T-helper 2 cell treated with Interferon-gamma antibody and Interleukin-4, amounts not matched to agents 5 μg/mL and 100 μg/mL, for 36 hours (primary cell): Measurements from ENCODE around the gene SLC1A4.
"Not testable (repeated sequence)": the region's sequence is repeated elsewhere in the genome, so short reads cannot be mapped to it uniquely, and the experiment has no call there.

Experiments
- DNase-seq: peaks from one replicate; pipeline ENCODE4 v3.0.0; 2021; ENCODE audit warnings: low spot score
- H3K27ac Mint-ChIP-seq: one replicate; pipeline ENCODE4 v1.8.0; 2021; ENCODE audit warnings: mild to moderate bottlenecking, mixed read lengths
- H3K27me3 Mint-ChIP-seq: one replicate; pipeline ENCODE4 v1.8.0; 2021; ENCODE audit warnings: low read depth, mixed read lengths
- H3K36me3 Mint-ChIP-seq: one replicate; pipeline ENCODE4 v1.8.0; 2021; ENCODE audit warnings: low read depth, mixed read lengths
- H3K4me1 Mint-ChIP-seq: one replicate; pipeline ENCODE4 v1.8.0; 2021; ENCODE audit warnings: low read depth, mixed read lengths
- H3K4me3 Mint-ChIP-seq: one replicate; pipeline ENCODE4 v1.8.0; 2022; ENCODE audit warnings: mild to moderate bottlenecking, moderate library complexity, mixed read lengths
- H3K9me3 Mint-ChIP-seq: one replicate; pipeline ENCODE4 v1.8.0; 2021; ENCODE audit warnings: mixed read lengths

Gene SLC1A4

DNA sequence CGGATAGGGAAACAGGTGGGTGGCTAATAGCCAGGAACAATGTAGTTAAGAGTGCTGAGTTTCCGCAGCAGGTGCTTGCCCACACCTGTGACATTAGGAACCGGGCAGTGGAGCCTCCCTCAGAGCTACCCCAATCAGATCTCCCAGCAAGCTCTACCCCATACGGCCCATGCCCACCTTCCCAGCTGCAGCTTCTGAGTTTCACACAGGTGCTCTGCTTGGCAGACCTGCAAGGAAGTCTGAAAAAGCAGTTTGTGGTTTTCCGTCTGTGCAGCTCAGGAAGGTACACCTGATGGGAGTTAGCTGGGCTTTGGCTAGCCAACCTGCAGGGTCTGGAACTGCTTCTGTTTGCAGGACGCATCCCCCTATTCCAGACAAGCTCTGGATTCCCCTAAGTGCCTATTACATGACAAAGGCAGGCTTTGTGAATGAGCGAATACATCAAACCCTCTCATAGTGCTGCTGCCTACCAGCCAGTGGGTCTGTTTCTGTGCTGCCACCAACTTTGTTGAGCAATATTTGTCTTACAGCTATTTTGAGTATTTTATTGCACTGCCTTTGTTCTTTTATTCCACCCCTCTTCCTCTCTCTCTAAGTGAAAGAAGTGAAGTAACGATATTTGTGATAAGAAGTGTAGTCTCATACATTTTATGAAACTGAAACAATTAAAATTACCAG lies 42.3 kb downstream of the SLC1A4 start:
- peak overlapping the region; percentile 43 for H3K4me3 Mint-ChIP-seq
- no peaks in the 10 kb centered on the region for H3K27me3 Mint-ChIP-seq
- peak overlapping the region; percentile 59 for H3K27ac Mint-ChIP-seq
- DNase-seq = no peak
- no peaks in the 10 kb centered on the region for H3K9me3 Mint-ChIP-seq
- peaks cover 22% of the 10 kb centered on the region for H3K4me1 Mint-ChIP-seq
- H3K36me3 Mint-ChIP-seq = no peaks in the 10 kb centered on the region

DNA sequence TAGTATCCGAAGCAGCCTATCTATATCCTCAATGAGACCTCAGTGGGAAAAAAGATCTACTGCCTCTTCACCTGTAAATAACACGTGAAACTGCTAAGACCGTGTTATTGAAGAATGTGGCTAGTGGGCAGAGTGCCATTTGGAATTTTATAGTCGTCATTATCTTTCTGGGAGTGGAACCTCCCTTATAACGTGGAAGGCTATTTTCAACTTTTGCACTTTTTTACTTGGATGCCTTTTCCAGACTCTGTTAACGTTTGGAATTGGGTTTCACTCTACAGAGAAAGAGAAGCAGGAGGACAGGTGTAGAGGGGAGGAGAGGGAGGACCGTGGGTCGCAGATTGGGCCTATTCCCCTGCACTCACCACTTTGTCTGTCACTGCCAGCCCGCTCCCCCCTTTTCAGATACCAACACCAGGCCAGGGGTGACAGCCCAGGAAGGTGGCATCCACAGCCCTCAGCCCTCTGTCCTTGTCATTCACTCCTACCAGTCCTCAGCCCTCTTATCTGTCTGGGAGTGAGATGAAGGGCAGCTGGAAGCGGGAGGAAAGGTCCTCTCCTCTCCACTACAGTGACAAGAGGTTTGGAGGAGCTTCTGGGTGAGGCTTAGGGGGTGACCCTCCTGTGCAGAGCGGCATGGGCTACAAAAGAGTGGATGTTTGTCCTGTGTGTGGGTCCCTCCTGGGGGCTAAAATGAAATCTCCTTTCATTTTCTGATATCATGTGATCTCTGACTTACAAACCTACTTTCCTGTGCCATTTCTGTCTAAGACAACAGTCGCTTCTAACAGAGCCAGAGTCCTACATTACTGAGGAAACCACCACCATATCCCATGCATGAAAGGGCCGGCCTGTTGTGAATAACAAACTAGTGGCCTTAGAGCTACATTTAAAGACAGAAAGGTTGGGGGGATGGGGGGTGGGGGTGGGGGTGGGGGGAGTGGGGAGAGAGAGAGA lies 43.1 kb downstream of the SLC1A4 start:
- DNase-seq = no peak
- H3K27ac Mint-ChIP-seq = peak overlapping the region; percentile 59
- peak overlapping the region; percentile 43 for H3K4me3 Mint-ChIP-seq
- H3K4me1 Mint-ChIP-seq = peaks cover 22% of the 10 kb centered on the region
- H3K27me3 Mint-ChIP-seq = no peaks in the 10 kb centered on the region
- no peaks in the 10 kb centered on the region for H3K9me3 Mint-ChIP-seq
- no peaks in the 10 kb centered on the region for H3K36me3 Mint-ChIP-seq

DNA sequence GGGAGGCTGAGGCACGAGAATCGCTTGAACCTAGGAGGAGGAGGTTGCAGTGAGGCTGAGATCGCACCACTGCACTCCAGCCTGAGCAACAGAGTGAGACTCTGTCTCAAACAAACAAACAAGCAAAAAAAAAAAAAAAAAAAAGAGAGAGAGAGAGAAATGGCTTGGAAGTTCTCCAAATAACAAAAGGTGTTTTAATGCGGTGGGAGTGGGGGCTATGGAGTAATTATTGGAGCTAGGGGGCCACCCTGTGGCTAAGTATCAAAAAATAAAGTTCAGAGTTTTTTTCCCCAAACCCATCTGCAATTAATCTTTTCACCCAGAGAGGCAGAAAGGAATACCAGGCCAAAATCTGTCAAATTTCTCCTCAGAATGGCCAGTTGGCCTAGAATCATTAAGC lies 44.0 kb downstream of the SLC1A4 start:
- Mint-ChIP-seq H3K4me3 (no peak overlapping the region), H3K27me3 (no peaks in the 10 kb centered on the region), H3K4me1 (peaks cover 22% of the 10 kb centered on the region), H3K27ac (no peak overlapping the region), H3K36me3 (no peaks in the 10 kb centered on the region), H3K9me3 (no peaks in the 10 kb centered on the region)
- no peak for DNase-seq

DNA sequence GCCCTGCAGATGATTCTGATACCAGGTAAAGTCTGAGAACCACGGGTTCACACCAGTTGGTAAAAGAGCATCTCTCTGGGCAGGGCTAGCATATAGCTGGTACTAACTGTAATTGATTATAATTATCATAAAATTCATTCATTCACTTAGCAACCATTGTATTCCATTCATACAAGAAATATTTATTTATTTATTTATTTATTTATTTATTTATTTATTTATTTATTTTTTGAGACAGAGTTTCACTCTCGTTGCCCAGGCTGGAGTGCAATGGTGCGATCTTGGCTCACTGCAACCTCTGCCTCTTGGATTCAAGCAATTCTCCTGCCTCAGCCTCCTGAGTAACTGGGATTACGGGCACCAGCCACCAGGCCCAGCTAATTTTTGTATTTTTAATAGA lies 44.5 kb downstream of the SLC1A4 start:
- H3K27me3 Mint-ChIP-seq, H3K27ac Mint-ChIP-seq, H3K36me3 Mint-ChIP-seq, H3K4me3 Mint-ChIP-seq, H3K9me3 Mint-ChIP-seq, DNase-seq: not testable (repeated sequence)
- peaks cover 22% of the 10 kb centered on the region for H3K4me1 Mint-ChIP-seq

DNA sequence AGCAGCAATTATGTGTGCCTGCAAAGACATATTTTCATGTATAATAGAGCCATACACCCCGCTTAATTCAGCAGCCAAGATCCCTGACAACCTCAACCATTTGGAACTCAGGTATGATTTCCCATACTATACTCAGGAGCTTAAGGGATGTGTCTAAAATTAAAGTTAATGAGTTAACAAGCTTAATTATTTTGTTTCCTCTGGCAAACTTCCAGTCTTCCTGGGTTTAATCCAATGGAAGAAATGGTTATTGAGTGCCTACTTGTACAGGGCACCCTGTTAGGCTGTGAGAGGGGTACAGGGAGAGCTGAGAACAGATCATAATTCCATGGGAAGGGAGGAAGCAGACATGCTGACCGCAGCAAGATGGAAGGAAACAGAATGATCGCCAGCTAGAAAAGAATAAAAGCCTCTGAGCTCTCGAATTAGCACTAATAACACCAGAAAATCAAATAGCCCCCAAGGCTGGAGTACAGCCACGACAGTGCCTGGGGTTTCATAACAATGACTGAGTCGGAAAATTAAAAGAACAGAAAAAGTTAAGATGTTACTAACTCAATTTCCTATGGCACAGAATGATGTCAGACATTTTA lies 46.2 kb downstream of the SLC1A4 start:
- Mint-ChIP-seq H3K4me1 (peaks cover 30% of the 10 kb centered on the region), H3K27ac (no peak overlapping the region), H3K27me3 (no peaks in the 10 kb centered on the region)

DNA sequence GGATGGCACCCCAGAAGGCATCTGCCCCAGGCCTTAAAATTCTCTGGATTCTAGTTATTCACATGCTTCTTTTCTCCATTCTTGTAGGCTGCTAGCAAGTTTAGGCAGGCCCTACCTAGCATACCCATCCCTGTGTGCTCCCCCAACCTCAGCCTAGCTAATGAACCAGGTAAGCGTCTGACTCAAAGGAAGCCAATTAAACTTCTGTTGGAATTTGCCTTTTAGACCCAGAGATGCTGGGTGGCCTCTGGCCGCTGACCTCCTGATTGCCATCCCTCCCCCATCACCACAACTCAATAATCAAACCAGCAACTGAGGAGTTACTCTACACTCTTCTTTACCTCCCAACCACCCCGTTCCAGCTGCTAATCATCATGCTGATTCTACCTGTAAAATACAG lies 48.0 kb downstream of the SLC1A4 start:
- H3K4me3 Mint-ChIP-seq = no peak overlapping the region
- no peaks in the 10 kb centered on the region for H3K9me3 Mint-ChIP-seq
- DNase-seq = no peak
- no peak overlapping the region for H3K27ac Mint-ChIP-seq
- peaks cover 2% of the 10 kb centered on the region for H3K36me3 Mint-ChIP-seq
- no peaks in the 10 kb centered on the region for H3K27me3 Mint-ChIP-seq
- peaks cover 16% of the 10 kb centered on the region for H3K4me1 Mint-ChIP-seq

More for the DNA sequence above, 46.2 kb downstream of the SLC1A4 start:
- no peak for DNase-seq
- no peaks in the 10 kb centered on the region for H3K36me3 Mint-ChIP-seq
- no peaks in the 10 kb centered on the region for H3K9me3 Mint-ChIP-seq
- no peak overlapping the region for H3K4me3 Mint-ChIP-seq

DNA sequence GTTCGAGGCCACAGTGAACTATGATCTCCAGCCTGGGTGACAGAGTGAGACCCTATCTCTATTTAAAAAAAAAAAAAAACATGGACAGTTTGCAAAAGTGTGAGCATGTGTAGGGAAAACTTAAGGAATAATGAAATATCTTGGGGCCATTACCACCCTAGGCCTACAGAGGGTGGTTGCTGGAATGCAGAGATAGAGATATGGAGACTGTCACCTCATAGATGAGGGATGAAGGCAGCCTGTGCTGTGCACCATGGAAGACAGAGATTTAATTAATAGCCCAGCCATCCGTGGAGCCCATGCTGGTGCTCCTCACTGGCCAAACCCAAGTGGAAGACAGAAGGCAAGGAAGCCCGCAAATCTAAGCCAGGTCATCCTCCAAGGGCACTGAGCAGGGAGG lies 50.4 kb downstream of the SLC1A4 start:
- peaks cover 19% of the 10 kb centered on the region for H3K4me1 Mint-ChIP-seq
- no peaks in the 10 kb centered on the region for H3K27me3 Mint-ChIP-seq

DNA sequence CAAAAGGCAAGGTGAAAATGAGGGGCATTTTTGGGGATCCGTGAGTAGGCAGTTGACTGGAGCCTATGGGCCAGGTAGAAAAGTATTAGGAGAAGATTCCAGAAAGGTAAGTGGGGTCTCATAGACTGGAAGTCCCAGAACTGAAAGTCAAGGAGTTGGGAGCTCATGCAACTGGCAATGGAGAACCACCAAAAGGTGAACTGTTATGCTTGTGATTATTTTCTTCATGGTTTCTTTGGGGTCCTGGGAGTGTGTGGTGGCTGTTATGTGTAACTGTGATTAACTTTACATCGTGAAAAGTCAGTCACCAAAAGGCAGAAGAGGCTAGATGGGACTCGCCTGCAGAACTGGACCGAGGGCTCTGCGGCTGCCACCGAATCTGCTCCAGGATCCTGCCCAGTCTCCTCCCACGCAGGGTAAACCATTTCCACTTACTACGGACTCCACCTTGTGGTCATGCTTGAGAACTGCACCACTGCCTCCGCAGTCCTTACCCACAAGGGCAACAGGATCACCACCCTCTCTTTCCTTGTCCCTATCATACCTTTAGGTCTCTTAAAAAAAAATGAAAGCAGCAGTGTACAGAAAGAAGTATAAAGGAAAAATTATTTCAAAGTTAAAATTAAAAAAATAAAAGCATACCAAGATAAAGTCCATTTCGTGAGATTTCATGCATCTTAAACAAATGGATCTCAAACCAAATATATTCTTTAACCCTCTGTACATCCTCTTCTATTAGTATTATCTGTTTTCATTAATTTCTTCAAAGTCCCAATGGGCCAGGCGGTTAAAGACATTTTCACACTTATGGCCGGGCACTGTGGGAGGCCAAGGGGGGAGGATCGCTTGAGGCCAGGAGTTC lies 51.4 kb downstream of the SLC1A4 start:
- H3K27ac Mint-ChIP-seq = no peak overlapping the region
- peaks cover 18% of the 10 kb centered on the region for H3K36me3 Mint-ChIP-seq
- peaks cover 16% of the 10 kb centered on the region for H3K9me3 Mint-ChIP-seq
- peak; percentile 69 for DNase-seq
- H3K4me1 Mint-ChIP-seq = peaks cover 22% of the 10 kb centered on the region
- H3K27me3 Mint-ChIP-seq = no peaks in the 10 kb centered on the region
- H3K4me3 Mint-ChIP-seq = peak overlapping the region; percentile 62

More for the DNA sequence above, 50.4 kb downstream of the SLC1A4 start:
- Mint-ChIP-seq H3K4me3 (no peak overlapping the region), H3K9me3 (peaks cover 10% of the 10 kb centered on the region), H3K27ac (no peak overlapping the region), H3K36me3 (peaks cover 11% of the 10 kb centered on the region)
- no peak for DNase-seq

DNA sequence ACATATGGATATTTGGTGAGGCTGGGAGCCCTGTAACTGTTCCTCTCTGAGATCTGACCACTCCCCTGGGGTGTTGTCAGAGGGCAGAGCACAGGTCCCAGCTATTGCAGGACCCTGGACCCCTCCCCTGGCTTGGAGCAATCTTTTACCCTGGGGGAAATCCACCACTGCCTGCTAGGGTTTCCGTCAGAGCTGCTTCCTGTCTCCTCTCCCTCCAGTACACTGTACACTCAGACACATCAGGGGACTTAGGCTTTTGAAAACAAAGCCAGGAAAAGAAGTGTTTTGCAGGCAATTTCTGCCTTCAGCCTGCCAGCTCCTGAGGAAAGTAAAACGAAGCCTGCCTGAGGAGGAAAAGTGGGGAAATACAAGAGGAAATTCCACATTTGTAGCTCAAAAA lies 53.8 kb downstream of the SLC1A4 start:
- Mint-ChIP-seq H3K4me1 (peaks cover 22% of the 10 kb centered on the region), H3K27me3 (no peaks in the 10 kb centered on the region), H3K36me3 (peaks cover 24% of the 10 kb centered on the region), H3K9me3 (peaks cover 16% of the 10 kb centered on the region), H3K4me3 (no peak overlapping the region), H3K27ac (no peak overlapping the region)
- DNase-seq = no peak

DNA sequence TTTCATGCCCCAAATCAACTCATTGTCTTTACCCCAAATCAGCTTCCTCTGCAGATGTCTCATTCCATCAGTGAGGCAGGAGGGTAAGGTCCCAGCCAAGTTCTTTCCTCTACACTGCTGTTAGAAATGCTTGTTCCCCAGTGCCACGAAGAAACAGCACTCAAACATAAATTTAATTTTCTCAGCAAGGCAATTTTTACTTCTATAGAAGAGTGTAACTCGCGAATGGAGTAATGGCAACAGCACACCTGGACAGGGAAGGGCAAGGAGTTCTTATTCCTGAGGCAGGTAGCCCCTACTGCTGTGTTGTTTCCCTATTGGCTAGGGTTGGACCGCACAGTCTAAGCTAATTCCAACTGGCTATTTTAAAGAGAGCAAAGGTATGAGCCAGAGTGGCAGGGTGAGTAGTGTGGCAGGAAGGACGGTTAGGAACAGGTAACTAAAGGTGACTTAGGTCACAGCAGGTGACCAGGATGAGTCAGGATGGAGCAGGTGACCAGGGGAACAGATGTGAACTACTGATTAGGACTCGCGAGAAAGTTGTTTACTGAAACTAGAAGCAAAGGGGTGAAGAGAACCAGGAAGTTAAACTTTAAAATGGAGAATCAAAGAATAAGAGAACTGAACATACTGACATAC lies 55.0 kb downstream of the SLC1A4 start:
- Mint-ChIP-seq H3K27ac (peak overlapping the region; percentile 40), H3K27me3 (no peaks in the 10 kb centered on the region), H3K4me3 (no peak overlapping the region), H3K9me3 (peaks cover 16% of the 10 kb centered on the region), H3K36me3 (peaks cover 29% of the 10 kb centered on the region), H3K4me1 (peaks cover 22% of the 10 kb centered on the region)
- DNase-seq = no peak

DNA sequence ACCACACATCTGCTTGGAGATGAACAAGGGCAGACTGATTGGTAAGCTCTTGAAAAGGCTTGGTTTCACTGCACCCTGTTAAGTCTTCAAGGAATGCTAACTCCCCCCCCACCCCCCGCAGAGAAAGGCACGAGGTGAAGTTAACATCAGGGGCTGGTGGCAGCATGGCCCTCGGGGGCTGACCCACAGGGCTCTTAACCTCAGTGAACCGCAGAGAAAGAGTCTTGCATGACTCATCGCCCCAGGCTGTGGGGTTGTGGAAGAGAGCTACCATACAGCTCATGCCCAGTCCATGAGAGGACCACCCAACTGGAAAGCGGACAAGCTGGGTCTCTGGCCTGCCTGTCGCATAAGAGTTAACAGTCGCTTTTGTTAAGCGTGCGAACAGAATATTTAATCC lies 56.5 kb downstream of the SLC1A4 start:
- Mint-ChIP-seq H3K36me3 (peaks cover 29% of the 10 kb centered on the region), H3K4me1 (peaks cover 12% of the 10 kb centered on the region)

DNA sequence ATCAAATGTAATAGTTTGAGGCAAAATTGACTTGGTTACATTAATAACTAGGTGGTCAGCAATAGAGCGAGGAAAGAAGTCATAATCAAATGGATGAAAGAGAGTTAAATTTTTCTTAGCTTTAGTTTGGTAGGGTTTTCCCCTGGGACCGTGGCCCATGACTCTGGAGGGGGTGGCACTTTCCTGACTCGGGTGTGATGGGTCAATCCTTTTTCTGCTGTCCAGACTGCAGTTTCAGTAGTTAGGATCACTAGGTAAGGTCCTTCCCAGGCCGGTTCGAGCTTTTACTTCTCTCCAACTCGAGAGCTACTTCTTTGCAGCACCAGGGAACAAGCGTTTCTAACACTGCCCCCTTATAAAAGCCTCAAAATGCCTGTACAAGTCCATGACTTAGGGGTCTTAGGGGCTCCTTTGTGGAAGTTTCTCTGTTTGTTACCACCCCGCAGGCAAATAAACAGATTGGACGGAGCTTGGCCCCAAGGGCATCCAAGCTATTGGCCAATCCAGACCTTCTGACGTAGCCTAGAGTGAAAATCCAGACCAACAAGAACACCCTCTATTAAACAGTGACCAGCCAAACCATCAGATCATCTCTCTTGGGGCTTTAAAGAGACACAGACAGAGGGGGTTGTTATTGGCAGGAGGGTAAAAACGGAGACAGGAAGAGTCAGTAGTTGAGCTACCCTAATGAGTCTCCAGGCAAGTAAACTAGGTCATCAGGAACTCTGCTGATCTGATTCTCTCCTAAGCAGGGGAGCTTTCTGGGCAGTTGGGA lies 57.6 kb downstream of the SLC1A4 start:
- peaks cover 30% of the 10 kb centered on the region for H3K36me3 Mint-ChIP-seq
- no peak for DNase-seq
- no peak overlapping the region for H3K27ac Mint-ChIP-seq
- H3K4me1 Mint-ChIP-seq = peaks cover 10% of the 10 kb centered on the region
- peaks cover 16% of the 10 kb centered on the region for H3K9me3 Mint-ChIP-seq
- no peak overlapping the region for H3K4me3 Mint-ChIP-seq
- no peaks in the 10 kb centered on the region for H3K27me3 Mint-ChIP-seq

More for the DNA sequence above, 56.5 kb downstream of the SLC1A4 start:
- H3K27ac Mint-ChIP-seq = no peak overlapping the region
- H3K9me3 Mint-ChIP-seq = peaks cover 16% of the 10 kb centered on the region
- no peak overlapping the region for H3K4me3 Mint-ChIP-seq
- no peak for DNase-seq
- H3K27me3 Mint-ChIP-seq = no peaks in the 10 kb centered on the region
